C4-2B (cell line): ENCODE results near the gene KCNK15.

Experiments used
- ZFX ChIP-seq: fragments of 450-650 bp; IDR thresholded peaks from 2 replicates; pipeline ENCODE4 v1.6.1; 2017
- TF ChIP-seq, protein P1 (sequence below): fragments of 450-650 bp; conservative IDR thresholded peaks from 2 replicates; pipeline ENCODE4 v1.5.1; 2017; ENCODE audit warnings: mild to moderate bottlenecking

DNA sequence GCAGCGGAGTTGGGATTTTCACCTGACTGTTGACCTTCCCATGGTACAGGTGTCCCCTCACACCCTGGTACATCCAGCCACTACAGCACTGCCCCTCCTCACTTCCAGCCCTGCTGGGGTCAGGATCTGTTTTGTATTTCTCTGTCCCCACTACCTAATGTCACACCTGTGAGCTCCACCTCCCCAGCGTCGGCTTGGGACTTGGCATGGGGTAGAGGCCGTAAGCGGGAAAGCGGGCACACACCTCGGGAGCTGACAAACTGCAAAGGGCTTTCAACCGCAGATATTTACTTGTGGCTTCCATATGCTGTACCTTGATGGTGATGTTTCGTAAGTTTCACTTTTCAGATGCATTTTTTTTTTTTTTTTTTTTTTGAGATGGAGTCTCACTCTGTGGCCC, 35.9 kb upstream of the KCNK15 start:
- TF ChIP-seq, protein P1, sequence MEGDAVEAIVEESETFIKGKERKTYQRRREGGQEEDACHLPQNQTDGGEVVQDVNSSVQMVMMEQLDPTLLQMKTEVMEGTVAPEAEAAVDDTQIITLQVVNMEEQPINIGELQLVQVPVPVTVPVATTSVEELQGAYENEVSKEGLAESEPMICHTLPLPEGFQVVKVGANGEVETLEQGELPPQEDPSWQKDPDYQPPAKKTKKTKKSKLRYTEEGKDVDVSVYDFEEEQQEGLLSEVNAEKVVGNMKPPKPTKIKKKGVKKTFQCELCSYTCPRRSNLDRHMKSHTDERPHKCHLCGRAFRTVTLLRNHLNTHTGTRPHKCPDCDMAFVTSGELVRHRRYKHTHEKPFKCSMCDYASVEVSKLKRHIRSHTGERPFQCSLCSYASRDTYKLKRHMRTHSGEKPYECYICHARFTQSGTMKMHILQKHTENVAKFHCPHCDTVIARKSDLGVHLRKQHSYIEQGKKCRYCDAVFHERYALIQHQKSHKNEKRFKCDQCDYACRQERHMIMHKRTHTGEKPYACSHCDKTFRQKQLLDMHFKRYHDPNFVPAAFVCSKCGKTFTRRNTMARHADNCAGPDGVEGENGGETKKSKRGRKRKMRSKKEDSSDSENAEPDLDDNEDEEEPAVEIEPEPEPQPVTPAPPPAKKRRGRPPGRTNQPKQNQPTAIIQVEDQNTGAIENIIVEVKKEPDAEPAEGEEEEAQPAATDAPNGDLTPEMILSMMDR, result no peak
- TF ChIP-seq ZFX, result no peak
